GM18511 (cell line): ENCODE results near the gene AMFR.
A peak's percentile ranks its signal among the peaks of the same experiment; 100 is the strongest.

ENCODE experiments used
- ATAC-seq: cut with Tn5 transposase; IDR thresholded peaks from one replicate; pipeline ENCODE4 v1.9.1; 2021; ENCODE audit warnings: mild to moderate bottlenecking, moderate library complexity; ENCODE audit not compliant: unreplicated experiment

The AMFR gene

DNA sequence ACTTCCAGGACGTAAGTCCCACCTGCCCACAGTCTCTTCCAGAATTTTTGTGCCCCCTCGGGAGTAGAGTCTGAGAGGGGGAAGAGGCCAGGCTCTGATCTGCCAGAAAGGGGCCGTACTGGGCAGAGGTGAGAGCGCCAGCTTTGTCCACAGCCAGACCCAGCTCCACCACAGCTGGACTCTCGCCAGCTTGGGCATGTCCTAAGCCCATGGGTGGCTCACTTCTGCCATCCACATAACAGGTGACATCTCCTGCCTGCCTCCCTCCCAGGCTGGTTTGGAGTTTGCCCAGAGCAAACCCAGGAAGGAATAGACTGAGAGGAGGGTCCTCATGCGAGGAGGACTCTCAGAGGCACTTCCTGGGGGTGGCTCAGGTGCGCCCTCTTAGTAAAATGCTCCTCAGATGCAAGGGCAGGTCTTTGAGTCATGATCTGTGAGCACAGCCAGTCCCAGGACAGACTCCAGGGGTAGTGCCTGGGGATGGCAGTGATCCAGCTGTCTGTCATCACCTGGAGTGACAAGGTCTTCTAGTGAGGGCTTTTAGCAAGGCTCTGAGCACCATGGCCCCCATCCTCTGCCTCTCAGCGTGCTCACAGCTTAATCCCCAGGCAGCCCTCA lies 89.2 kb downstream of the AMFR start:
- no peak for ATAC-seq

DNA sequence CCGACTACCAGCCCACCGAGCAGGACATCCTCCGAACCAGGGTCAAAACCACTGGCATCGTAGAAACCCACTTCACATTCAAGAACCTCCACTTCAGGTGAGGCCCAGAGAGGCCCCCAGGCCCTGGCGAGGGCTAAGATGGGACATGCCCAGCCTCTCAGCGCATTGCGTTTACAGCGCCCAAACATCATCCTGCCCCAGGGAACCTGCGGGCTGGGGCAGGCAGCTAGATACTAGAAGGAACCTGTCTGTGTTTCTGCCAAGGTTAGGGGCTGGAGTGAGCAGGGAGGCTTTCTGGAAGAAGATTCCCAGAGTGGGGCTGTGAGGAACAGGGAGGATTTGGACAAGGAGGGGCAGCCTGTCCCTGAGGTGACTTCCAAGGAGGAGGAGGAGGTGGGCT lies 90.6 kb downstream of the AMFR start:
- ATAC-seq, result no peak

DNA sequence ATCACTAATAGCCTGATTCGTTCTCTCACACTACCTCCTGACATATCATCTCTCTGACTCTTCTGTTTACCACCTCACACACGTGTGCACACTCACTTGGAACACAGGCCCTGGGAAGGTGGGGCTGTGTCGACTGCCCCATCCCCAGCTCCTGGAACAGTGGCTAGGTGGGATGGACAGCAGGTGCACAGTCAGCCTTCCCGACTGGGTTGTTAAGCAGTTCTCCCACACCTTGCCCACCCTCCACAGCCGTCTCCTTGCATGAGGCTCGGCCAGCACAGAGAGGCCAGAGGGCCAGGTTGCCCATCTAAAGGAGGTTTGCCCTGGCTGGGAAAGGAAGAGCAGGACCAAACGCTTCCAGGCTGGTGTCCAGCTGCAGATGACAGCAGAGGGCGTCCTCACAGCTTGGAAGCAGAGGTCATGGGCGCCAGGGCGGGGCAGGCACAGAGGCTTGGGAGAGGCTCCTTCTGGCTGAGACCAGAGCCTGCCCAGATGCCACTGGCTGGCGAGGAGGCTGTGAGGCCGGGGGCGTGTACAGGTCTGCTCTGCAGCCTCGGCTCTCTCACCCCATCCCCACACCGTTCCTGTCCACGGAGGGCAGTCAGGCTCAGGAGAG lies 92.8 kb downstream of the AMFR start:
- ATAC-seq, result no peak

DNA sequence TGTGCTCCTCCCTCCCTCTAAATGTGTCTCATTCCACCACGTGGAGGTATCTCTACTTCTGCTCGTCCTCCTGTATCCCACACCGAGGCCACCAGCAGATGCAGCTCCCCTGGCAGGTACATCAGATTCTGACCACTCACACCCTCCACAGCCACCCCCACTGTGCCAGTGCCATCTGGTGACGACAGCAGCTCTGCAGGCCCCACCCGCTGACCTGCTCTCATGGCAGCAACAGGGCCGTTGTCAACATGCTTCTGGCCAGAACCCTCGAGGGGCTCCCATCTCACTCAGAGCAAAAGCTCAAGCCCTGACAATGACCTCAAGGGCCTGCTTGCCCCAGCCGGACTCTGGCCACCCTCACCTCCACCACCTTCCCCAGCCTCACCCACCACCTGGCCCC lies 93.4 kb downstream of the AMFR start:
- no peak for ATAC-seq

DNA sequence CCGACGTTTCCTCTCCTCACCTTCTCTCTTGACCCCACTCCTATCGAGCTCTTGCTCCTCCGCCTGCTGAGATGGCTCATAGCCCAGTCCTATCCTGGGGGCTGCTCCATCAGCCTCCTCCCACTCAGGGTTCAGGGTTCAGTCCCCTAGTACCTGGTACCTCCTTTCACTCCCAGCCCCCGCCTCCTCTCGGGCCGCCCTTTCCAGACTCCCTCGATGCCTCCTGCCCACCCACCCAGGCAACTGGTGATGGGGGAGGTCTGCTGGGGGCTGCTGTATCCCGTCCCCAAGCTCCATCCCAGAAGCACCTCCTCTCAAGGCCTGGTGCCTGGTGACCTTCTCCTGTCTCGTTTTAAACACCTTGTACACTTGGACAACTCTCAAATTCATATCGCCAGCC lies 93.9 kb downstream of the AMFR start:
- no peak for ATAC-seq

DNA sequence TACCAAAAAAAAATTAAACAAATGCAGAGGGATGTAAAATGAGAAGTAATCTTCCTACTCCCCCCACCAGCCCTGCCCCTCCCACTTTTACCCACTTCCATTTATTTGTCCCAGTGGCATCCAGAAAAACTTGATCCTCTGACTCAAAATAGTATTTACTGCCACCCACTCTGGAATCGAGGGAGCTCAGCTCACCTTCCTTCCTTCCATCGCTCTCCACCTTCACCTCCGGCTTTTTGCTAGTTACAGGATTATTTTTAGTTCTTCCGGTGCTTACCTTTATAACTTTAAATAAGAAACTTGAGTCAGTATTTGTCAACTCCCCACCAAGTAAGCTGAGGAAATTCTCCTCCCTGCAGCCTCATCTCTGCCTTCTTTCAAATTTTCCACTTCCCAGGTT lies 94.9 kb downstream of the AMFR start:
- ATAC-seq, result no peak

DNA sequence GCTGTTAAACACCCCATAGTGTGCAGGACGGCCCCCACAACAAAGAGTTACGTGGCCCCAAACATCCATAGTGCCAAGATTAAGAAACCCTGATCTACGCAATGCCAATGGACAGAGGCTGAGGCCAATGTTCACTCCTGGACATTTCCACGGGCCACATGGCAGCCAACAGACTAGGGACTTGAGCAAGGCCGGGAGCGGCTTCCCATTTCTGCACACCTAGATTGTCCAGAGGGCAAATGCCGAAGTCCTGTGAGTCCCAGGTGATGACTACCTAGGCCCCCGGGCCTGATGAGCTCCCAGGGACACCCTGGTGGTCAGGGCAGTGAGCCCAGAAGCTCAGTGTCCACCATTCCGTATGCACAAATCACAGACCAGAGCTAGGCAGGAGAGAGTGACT lies 95.5 kb downstream of the AMFR start:
- ATAC-seq, result no peak

DNA sequence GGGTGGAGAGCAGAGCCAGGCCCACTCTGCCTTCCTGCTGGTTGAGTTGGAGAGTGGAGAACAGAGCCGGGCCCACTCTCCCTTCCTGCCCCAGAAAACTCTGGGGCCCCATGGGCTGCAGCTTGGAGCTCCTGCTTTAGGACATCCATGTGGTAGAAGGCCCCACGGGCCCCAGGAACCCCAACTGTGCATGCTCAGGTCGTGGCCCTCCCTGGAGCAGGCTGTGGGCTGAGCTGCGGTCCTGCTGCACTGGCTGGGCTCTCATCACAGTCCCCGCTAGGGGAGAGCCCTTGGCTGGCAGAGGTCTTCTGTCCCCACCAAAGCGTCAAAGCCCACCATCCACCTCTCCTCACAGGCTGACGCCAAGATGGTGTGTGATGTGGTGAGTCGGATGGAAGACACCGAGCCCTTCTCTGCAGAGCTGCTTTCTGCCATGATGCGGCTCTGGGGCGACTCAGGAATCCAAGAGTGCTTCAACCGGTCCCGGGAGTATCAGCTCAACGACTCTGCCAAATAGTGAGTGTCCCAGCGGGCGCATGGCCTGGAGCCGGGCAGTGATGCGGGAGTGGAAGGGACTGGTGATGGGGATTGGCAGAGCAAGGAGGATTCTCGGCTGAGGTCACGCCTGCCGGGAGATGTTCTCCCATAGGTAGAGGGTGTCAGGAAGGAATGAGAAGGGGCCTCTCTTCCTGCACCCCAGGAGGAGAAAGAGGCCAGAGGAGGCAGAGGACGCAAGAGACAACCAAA lies 96.9 kb downstream of the AMFR start:
- no peak for ATAC-seq

DNA sequence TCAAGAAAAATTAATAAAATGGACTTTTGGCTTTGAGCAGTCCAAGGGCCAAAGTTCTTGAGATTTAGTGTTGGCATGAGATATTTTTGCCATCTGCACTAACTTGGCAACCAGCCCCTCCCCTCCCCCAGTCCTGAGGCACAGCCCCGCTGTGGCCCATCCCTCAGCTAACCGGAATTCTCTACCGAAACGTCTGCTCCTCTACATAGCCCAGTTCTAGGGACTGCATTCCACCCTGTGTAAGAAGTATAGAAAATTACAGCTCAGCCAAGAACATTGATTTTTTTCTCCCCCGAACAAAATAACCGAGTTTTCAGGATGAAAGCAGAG lies 97.5 kb downstream of the AMFR start:
- no peak for ATAC-seq

DNA sequence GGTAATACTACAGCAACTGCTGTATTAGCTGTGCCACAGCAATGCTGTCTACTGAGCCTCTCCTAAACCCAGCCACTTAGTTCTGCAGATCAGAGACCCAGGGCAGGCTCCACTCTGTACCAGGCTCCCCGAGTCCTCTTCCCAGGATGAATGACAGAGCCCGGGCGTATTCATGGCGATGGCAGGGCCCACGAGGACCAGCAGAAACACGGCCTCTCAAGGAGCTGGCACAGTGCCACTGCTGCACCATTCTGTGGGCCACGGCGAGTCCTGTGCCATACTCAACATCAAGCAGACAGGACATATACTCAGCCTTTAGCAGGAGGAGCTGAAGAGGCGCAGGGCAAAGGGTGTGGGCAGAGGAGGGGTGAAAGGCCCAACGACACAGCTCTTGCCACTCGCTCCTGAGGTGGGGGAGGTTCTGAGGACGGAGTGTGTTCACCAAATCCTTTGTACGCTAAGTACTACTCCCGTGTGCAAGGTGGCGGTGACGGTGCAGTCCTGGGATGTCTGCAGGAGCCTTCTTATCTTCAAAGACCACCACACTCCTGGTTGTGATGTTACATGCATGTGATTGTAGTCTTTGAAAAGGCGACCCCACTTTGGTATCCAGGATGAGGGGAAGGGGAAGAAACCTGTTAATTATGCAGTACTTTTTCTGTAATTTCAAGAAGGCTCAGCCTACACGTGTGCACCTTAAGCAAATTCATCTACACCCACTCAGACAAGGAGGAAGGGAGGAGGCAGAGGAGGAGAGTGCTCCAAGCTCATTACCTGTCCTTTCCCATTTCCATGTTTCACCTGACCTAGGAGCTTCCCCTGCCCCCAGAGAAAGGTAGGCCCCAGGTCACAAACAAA lies 98.0 kb downstream of the AMFR start:
- ATAC-seq, result no peak

DNA sequence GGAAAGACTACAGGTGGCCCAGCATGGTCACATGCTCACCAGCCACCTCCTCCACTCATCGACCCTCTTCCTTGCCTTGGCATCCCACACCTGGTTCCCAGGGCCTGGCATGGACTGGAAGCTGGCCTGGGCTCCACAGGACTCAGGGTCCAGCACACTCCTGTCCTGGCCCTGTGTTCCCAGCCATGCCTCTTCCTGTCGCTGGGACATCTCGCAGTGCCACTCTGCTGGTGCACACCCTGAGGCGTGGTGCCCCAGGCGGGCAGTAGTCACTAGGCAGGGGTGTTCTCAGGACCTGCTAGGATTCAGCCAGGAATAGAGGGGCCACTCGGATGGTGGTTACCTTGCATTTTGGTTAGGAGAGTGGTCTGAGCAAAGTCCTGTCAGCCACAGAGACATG lies 99.4 kb downstream of the AMFR start:
- no peak for ATAC-seq

DNA sequence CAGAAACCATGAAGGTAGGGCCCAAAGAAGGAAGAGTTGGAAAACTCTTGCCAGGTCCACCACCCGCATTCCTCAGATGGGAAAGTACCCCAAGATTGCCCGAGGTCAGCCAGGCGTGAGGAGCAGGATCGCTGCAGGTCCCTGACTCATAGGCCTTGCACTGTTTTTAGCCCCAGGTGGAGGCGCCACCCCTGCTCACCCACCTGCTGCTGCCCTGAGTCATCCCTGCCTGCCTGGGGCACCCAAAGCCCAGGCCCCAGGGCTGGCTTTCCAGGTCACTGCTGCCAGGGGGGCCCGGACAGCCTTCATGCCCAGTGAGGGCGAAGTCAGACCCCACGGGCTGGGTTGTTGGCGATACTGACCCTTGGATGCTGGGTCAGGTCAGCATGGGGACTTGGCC lies 100.9 kb downstream of the AMFR start:
- ATAC-seq, result no peak

DNA sequence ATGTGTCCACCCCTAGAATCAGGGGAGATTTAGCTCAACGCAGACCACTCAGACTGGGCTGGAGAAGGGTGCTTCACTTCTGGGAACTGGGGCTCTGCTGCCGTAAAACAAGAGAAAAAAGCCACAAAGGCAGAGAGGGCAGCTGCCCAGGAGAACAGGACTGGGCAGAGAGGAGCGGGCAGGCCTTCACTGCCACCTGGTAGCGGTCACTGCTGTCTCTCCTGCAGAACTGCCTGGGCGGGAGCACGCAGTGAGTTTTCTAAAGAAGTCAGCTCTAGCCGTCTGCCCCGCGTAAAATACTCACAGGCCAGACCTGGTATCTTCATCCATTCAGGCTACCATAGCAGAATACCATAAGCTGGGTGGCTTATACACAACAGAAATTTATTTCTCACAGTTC lies 103.8 kb downstream of the AMFR start:
- ATAC-seq, result no peak

DNA sequence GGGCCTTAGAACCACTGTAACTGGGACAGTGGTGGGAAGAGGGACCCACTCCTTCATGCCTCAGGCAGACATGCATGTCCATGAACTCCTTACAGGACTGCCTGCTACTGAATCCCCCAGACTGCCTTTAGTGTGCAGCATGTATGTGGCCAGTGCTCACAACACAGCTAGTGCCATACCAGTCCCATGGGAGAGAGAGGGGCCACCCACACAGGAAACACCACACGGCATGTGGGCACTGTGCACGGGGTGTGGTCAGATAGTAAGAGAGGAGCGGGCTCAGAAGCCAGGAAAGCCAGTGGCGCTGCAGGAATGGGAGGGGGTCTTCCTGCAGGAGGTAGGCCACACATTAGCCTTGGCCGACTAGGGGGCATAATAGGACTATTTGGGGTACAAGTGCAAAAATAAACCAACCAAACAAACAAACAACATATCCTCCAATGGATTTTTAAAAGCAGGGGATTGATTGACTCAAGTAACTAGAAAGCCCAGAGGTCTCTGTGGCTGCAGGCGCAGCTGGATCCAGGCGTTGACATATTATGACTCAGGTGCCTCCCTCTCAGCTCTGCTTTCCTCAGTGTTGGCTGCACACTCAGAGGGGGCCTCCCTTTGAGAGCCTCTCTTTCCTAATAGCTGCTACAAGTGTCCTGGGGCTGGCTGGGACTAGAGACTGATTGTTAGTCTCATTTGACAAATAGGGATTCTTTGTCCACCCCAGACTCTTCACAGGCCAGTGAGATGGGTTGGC lies 104.4 kb downstream of the AMFR start:
- ATAC-seq, result no peak

DNA sequence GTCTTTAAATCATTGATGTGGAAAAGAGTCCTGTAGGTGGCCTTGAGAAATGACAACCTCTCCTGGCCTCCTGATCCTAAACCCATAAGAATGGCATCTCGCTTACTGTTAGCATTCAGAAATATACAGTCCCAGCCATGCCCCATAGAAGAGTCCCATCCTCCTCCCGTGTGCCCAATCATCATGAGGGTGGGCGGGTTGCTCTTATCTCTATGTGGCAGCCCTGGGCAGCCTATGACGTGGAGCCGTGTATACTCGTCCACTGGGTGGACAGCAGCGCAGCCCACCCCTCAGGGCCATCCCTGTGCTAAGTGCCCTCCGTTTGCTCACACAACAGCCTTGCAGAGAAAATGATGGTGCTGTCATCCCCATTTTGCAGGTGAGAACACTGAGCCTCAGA lies 105.3 kb downstream of the AMFR start:
- ATAC-seq, result no peak

DNA sequence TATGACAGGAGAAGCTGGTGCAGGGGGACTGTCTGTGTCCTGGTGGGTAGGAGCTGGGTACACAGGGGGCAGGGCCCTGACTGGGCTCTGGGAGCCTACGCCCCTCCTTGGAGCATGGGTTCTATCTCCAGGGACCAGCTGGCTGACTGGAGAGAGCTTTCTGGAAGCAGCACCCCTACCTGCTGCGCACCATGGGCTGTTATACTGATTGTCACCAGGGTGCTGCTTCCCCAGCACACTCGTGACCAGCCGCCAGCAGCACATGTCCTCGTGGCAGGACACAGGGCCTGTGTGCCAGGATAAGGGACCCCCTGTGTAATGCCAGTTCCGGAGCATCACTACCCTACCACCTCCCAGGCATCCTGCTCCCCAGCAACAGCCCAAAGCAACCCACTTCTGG lies 106.0 kb downstream of the AMFR start:
- no peak for ATAC-seq

DNA sequence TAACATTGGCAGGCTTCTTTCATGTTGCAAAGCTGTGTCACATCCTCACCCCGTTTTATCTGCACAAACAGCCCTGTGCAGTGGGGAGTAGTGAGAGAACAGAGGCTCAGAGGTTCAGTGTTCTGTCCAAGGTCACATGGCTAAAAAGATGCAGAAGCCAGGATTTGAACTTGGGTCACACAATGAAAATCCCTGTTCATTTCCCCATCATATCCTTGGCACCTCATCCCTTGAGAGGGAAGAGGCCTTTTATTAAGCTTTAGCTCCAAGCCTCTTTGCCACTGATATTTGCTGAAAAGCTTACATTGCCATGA lies 106.6 kb downstream of the AMFR start:
- ATAC-seq, result no peak

DNA sequence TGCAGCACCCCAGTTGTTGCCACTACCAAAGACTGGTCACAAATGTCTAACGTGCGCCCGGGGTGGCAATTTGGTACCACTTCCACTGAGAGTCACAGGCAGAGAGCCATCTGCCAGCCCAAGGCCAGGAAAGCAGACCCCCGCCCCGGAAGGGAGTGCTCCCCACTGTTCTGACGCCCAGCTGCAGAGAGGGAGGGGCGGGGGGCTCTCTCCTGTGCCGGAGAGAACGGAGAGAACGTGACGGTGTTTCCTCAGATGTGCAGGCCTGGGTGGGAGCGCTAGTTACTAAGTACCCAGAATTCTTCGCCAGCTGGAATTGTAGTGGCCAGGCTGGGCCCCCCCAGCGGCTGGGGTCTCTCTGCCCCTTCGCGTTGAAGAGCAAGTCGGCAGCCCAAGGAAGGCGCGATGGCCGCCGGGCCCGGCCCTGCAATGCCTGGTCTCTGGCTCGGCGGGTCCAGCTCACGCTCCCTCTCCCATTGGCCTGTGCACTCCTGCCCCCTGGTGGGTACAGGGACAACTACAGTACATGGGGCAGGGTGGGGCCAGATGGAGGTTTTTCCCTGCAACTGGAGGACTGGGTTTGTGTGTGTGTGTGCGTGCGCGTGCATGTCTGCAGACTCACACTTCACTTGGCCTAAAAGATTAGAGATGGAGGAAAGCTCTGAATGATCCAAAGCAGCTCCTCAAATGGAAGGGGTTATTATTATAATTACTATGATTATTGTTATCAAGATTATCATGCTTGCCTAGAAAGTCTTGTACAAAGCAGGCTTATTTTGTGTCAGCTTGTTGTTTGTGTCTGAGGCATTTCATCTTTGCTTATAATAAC lies 107.1 kb downstream of the AMFR start:
- ATAC-seq, result peak; percentile 99

DNA sequence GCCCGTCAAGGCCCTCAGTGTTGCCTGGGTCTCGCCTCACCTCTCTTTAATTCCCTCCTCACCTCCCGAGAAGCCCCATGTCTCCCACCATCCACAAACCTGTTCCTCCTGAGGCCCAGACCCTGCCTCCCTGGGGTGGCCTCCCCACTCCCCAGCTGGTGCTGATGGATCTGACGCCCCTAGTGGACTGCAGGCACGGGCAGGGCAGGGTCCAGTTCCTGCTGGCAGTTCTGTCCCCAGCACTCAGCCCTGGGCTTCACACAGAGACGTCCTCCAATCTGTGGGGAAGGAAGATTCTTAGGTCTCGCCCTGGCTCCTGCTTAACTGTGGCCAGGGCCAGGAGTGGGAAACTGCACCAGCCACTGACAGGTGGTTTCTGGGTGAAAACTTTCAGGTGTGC lies 108.8 kb downstream of the AMFR start:
- ATAC-seq, result no peak

DNA sequence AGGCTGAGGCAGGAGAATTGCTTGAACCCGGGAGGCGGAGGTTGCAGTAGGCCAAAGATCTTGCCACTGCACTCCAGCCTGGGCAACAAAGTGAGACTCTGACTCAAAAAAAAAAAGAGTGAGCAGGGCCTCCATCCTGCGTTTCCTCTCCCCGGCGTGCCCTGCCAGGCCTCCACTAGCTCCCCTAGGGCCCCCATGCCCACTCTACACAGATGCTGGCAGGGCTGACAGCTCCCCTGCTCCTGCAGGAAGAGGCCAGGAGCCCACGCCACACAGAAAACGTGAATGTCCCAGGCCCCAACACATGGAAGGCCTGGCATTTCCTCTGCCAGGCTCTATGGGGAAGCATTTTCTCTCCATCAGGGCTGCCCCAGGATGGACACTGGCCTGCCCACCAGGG lies 109.4 kb downstream of the AMFR start:
- ATAC-seq, result no peak
